CD14-positive monocyte (primary cell): ENCODE results near the gene KCNK18. TPM values are rescaled to one million over a fixed set of nuclear protein-coding genes. Genes with fewer than 3 reads are reported as not detected.

Experiments used
- DNase-seq, 3 donors: peaks; one replicate each; pipeline ENCODE4 v3.0.0-alpha.2; 2011 to 2022
- H2AFZ ChIP-seq: 2 replicates; pipeline ENCODE4 v1.6.0; 2012; ENCODE audit warnings: mild to moderate bottlenecking, low read depth, low read length, inconsistent platforms; ENCODE audit not compliant: insufficient read depth, poor library complexity, severe bottlenecking
- H3K27ac ChIP-seq, 2 donors: 1 replicate in 1 of 2; 2 replicates in 1 of 2; pipeline ENCODE4 v1.5.1; 2012 to 2013; ENCODE audit warnings: low read length in 2 of 2, control low read depth in 1 of 2, inconsistent platforms in 1 of 2, low read depth in 1 of 2, mild to moderate bottlenecking in 1 of 2
- H3K27me3 ChIP-seq, 2 donors: one replicate each; pipeline versions ENCODE4 v1.6.0 to v1.6.1; 2011 to 2013; ENCODE audit warnings: low read length in 2 of 2; ENCODE audit not compliant: control insufficient read depth in 2 of 2, insufficient read depth in 2 of 2
- H3K36me3 ChIP-seq, 2 donors: replicated peaks in 1 of 2; 1 replicate in 1 of 2; 2 replicates in 1 of 2; pipeline versions ENCODE4 v1.5.1 to v1.6.1; 2012 to 2013; ENCODE audit warnings: low read length in 2 of 2, control low read depth in 1 of 2, inconsistent platforms in 1 of 2, mild to moderate bottlenecking in 1 of 2; ENCODE audit not compliant: insufficient read depth in 2 of 2, control insufficient read depth in 1 of 2
- H3K4me1 ChIP-seq, 2 donors: 1 replicate in 1 of 2; 2 replicates in 1 of 2; pipeline versions ENCODE4 v1.5.1 to v1.6.1; 2012 to 2013; ENCODE audit warnings: low read length in 2 of 2, control low read depth in 1 of 2, inconsistent platforms in 1 of 2, mild to moderate bottlenecking in 1 of 2, moderate library complexity in 1 of 2; ENCODE audit not compliant: insufficient read depth in 2 of 2, control insufficient read depth in 1 of 2
- H3K4me2 ChIP-seq: replicated peaks from 2 replicates; pipeline ENCODE3; 2012; ENCODE audit warnings: low read length, moderate library complexity, mild to moderate bottlenecking; ENCODE audit not compliant: poor library complexity, severe bottlenecking; ENCODE audit errors: extremely low read depth
- H3K4me3 ChIP-seq, 3 experiments: fragments of 200-600 bp in 1 of 3; sonication (generic) in 1 of 3; replicated peaks in 1 of 3; 1 replicate in 2 of 3; 2 replicates in 1 of 3; pipeline ENCODE4 v1.5.1; 2011 to 2013; ENCODE audit warnings: low read length in 3 of 3, mild to moderate bottlenecking in 3 of 3, control low read depth in 2 of 3, low read depth in 2 of 3, inconsistent platforms in 1 of 3, moderate library complexity in 1 of 3
- H3K79me2 ChIP-seq: 2 replicates; pipeline ENCODE4 v1.6.0; 2012; ENCODE audit warnings: mild to moderate bottlenecking, control low read depth, inconsistent platforms, low read length, moderate library complexity; ENCODE audit not compliant: insufficient read depth
- H3K9ac ChIP-seq: 2 replicates; pipeline ENCODE4 v1.6.0; 2017; ENCODE audit warnings: low read length, mild to moderate bottlenecking; ENCODE audit not compliant: insufficient read depth, poor library complexity, severe bottlenecking
- H3K9me3 ChIP-seq, 2 donors: replicated peaks in 1 of 2; 1 replicate in 1 of 2; 2 replicates in 1 of 2; pipeline versions ENCODE4 v1.5.1 to v1.6.1; 2012 to 2013; ENCODE audit warnings: low read length in 2 of 2, control low read depth in 1 of 2; ENCODE audit not compliant: control insufficient read depth in 1 of 2, insufficient read depth in 1 of 2
- H4K20me1 ChIP-seq: 2 replicates; pipeline ENCODE4 v1.6.0; 2012; ENCODE audit warnings: mild to moderate bottlenecking, low read length, control low read depth, moderate library complexity; ENCODE audit not compliant: insufficient read depth
- H3K27ac Mint-ChIP-seq, 7 donors: one replicate each; pipeline ENCODE4 v1.8.0; 2020; ENCODE audit warnings: mild to moderate bottlenecking in 7 of 7, mixed read lengths in 7 of 7, moderate library complexity in 6 of 7, inconsistent platforms in 2 of 7
- H3K27me3 Mint-ChIP-seq, 3 donors: one replicate each; pipeline ENCODE4 v1.8.0; 2021 to 2022; ENCODE audit warnings: low read depth in 3 of 3, mild to moderate bottlenecking in 3 of 3, mixed read lengths in 3 of 3, moderate library complexity in 3 of 3, inconsistent platforms in 1 of 3
- H3K36me3 Mint-ChIP-seq, 2 donors: one replicate each; pipeline ENCODE4 v1.8.0; 2020; ENCODE audit warnings: mixed read lengths in 2 of 2, inconsistent platforms in 1 of 2, mild to moderate bottlenecking in 1 of 2
- H3K4me1 Mint-ChIP-seq: one replicate; pipeline ENCODE4 v1.8.0; 2020; ENCODE audit warnings: mild to moderate bottlenecking, mixed read lengths
- H3K4me3 Mint-ChIP-seq, 2 donors: one replicate each; pipeline ENCODE4 v1.8.0; 2020; ENCODE audit warnings: mild to moderate bottlenecking in 2 of 2, mixed read lengths in 2 of 2, moderate library complexity in 1 of 2
- H3K9me3 Mint-ChIP-seq, 7 donors: one replicate each; pipeline ENCODE4 v1.8.0; 2020 to 2022; ENCODE audit warnings: mixed read lengths in 7 of 7, mild to moderate bottlenecking in 6 of 7, moderate library complexity in 6 of 7, inconsistent platforms in 2 of 7
- WGBS: methylation state at CpG from one replicate; pipeline ENCODE4 v1.1.5; 2013; ENCODE audit warnings: missing lambda C conversion rate; ENCODE audit not compliant: insufficient coverage; 5-methylcytosine and 5-hydroxymethylcytosine counted together
- intact Hi-C, 2 donors: fragments of 100-400 bp; cut with micrococcal nuclease; formaldehyde crosslinking; loops; one replicate each; pipeline versions ENCODE4 v1.15.0 to v1.15.1; 2023
- polyA plus RNA-seq, 3 donors: library from polyadenylated mRNA; depleted of rRNA in 1 of 3; unstranded in 2 of 3; stranded (reverse) in 1 of 3; fragments of 300-500 nt in 2 of 3; fragments of >200 nt in 1 of 3; fragmentation: Illumina TruSeq in 2 of 3; gene quantifications; 1 replicate in 2 of 3; 2 replicates in 1 of 3; pipeline ENCODE4 v1.2.3, GENCODE V29; 2012 to 2021
- TF ChIP-seq, protein P1 (sequence below): fragments of 200-600 bp; IDR thresholded peaks from one replicate; pipeline ENCODE4 v1.8.0; 2022; ENCODE audit warnings: antibody characterized with exemption, mild to moderate bottlenecking

The KCNK18 gene
- polyA plus RNA-seq, 3 donors, result not detected

DNA sequence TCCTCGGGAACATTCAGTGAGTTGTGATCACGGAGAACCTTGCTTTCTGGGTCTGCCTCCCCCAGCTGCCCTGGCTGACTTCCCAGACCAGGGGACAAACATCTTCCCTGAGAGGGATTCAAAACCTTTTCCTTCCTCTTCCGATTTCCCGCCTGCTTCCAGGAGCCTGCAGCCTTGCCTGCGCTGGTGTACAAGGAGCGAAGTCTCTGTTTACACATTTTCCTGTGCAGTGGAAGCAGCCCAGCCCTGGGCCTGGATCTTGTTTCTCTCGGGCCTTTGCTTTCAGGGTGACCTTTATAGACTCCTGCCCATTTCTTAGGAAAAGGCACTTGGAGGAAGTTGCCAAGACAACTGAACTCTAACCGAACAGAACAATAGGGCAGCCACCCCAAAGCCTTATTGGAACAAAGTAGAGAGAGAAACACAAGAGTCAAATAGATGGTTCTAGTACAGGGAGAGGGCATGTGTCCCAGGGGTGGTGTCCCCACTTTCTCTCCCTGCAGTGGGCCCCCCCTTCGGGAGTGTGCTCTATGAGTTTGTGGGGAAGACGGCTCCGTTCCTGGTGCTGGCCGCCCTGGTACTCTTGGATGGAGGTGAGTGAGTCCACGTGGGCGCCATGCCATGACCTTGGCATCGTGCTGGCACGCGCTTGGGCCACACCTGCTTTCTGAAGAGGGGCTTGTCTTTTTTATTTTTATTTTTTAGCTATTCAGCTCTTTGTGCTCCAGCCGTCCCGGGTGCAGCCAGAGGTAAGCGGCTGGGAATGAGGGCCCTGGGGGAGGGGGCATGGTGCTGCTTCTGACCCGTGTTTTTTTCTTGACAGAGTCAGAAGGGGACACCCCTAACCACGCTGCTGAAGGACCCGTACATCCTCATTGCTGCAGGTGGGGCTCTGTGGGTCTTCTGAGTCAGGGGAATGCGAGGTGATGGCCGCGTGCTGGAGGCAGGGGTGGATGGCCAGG, 57.8 kb downstream of the KCNK18 start:
- Histone ChIP-seq H3K36me3 (no peaks in the 10 kb centered on the region), H3K27me3 (peaks cover 0 to 2% of the 10 kb centered on the region in 2 donors), H3K4me3 (no peak overlapping the region), H3K79me2 (no peaks in the 10 kb centered on the region), H3K27ac (no peak overlapping the region), H3K9me3 (no peaks in the 10 kb centered on the region), H4K20me1 (no peaks in the 10 kb centered on the region), H2AFZ (no peak overlapping the region), H3K4me2 (no peak overlapping the region), H3K4me1 (peaks cover 0 to 10% of the 10 kb centered on the region in 2 donors), H3K9ac (no peak overlapping the region)
- Mint-ChIP-seq H3K9me3 (no peaks in the 10 kb centered on the region), H3K36me3 (no peaks in the 10 kb centered on the region), H3K4me1 (peaks cover 12% of the 10 kb centered on the region), H3K27ac (peak overlapping the region in 1 of 7 donors; percentile 32), H3K27me3 (peaks cover 3 to 11% (median 5%) of the 10 kb centered on the region in 3 donors), H3K4me3 (no peak overlapping the region)
- TF ChIP-seq, protein P1, sequence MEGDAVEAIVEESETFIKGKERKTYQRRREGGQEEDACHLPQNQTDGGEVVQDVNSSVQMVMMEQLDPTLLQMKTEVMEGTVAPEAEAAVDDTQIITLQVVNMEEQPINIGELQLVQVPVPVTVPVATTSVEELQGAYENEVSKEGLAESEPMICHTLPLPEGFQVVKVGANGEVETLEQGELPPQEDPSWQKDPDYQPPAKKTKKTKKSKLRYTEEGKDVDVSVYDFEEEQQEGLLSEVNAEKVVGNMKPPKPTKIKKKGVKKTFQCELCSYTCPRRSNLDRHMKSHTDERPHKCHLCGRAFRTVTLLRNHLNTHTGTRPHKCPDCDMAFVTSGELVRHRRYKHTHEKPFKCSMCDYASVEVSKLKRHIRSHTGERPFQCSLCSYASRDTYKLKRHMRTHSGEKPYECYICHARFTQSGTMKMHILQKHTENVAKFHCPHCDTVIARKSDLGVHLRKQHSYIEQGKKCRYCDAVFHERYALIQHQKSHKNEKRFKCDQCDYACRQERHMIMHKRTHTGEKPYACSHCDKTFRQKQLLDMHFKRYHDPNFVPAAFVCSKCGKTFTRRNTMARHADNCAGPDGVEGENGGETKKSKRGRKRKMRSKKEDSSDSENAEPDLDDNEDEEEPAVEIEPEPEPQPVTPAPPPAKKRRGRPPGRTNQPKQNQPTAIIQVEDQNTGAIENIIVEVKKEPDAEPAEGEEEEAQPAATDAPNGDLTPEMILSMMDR, result no peak
- no peak for DNase-seq
- WGBS, result 85% methylated on average over 19 of the region's 26 CpGs
- intact Hi-C loops, result no loop called here

DNA sequence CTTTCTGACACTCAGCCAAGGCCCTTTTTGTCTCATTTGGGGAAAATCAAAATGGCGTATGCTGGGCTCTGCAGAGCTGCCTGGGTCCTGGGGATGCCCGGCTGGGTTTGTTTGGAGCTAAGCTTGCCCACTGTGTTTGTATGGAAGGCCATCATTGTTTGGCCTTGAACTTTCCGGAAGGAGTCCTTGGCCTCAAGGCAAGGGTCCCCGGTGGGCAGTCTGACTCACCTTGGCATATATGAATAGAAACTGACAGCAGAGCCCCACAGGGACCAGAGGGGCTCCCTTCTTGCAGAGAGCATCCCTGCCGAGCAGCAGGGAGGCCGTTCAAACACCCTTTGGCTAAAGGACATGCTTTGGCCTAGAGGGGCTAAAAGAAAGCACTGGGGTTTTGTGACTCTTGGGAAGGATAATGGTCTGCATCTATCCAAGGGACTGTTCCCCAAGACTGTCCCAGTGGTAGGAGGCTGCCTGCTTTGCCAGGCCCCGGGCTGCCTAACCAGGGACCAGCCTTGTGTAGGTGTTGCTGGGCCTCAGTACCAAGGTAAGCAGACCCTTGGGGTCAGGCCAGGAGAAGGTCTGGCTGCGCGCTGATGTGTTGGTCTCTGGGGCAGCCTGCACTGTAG, 58.7 kb downstream of the KCNK18 start:
- no peaks in the 10 kb centered on the region for H3K9me3 Mint-ChIP-seq
- H3K4me3 Mint-ChIP-seq, result no peak overlapping the region
- H3K36me3 ChIP-seq, result no peaks in the 10 kb centered on the region
- no peak for DNase-seq
- H3K27me3 ChIP-seq, result no peaks in the 10 kb centered on the region
- H3K27ac Mint-ChIP-seq, result no peak overlapping the region
- no peak overlapping the region for H2AFZ ChIP-seq
- peaks cover 3 to 10% (median 5%) of the 10 kb centered on the region in 3 donors for H3K27me3 Mint-ChIP-seq
- H4K20me1 ChIP-seq, result no peaks in the 10 kb centered on the region
- intact Hi-C loops, result no loop called here
- no peak overlapping the region for H3K4me3 ChIP-seq
- no peak overlapping the region for H3K9ac ChIP-seq
- peaks cover 21% of the 10 kb centered on the region for H3K4me1 Mint-ChIP-seq
- H3K79me2 ChIP-seq, result no peaks in the 10 kb centered on the region
- no peak overlapping the region for H3K4me2 ChIP-seq
- H3K4me1 ChIP-seq, result peaks cover 0 to 13% of the 10 kb centered on the region in 2 donors
- WGBS, result 98% methylated on average over 8 of the region's 9 CpGs
- TF ChIP-seq, protein P1, result no peak
- H3K36me3 Mint-ChIP-seq, result no peaks in the 10 kb centered on the region
- no peaks in the 10 kb centered on the region for H3K9me3 ChIP-seq
- H3K27ac ChIP-seq, result no peak overlapping the region
